ENCODE measurements around the gene C9orf72. TPM values are rescaled to one million over a fixed set of nuclear protein-coding genes. Genes with fewer than 3 reads are reported as not detected.

The C9orf72 gene
- total and polyA plus RNA-seq, 3 experiments from 2014 or later = 3.9 to 6.3 (median 5.5) TPM

- CTCF ChIA-PET = interaction anchor here (2.2 kb wide), 1 partner anchor 12 kb away, joined by 7 read pairs; the partner anchor contains the start of gene MOB3B
- DNase-seq = no peak
- POLR2A ChIA-PET = no interaction called here
- H3K4me1 Mint-ChIP-seq = no peaks in the 10 kb centered on the region
- H3K4me3 Mint-ChIP-seq = no peak overlapping the region
- Histone ChIP-seq H3K36me3 (ENCODE audit: insufficient read depth, low read length) (no peaks in the 10 kb centered on the region), H3K27ac (ENCODE audit: low read depth, low read length) (no peak overlapping the region), H3K4me3 (ENCODE audit: low read length) (no peak overlapping the region), H3K27me3 (ENCODE audit: insufficient read depth, low read length, poor library complexity, severe bottlenecking) (no peaks in the 10 kb centered on the region), H3K4me1 (ENCODE audit: insufficient read depth, low read length) (no peaks in the 10 kb centered on the region), H3K9me3 (ENCODE audit: low read length) (no peaks in the 10 kb centered on the region)
- H3K9me3 Mint-ChIP-seq = no peaks in the 10 kb centered on the region
- H3K27me3 Mint-ChIP-seq = no peaks in the 10 kb centered on the region
- no peak overlapping the region for H3K27ac Mint-ChIP-seq
- H3K36me3 Mint-ChIP-seq = peaks cover 10 to 33% (median 15%) of the 10 kb centered on the region in 3 donors
These were observed 31.5 kb downstream of the C9orf72 start for GRCh38 chr9:27541740-27542139.

GRCh38 chr9:27540502-27540901 is 32.8 kb downstream of the C9orf72 start:
- H3K36me3 ChIP-seq (ENCODE audit: insufficient read depth, low read length) = no peaks in the 10 kb centered on the region
- no peaks in the 10 kb centered on the region for H3K27me3 ChIP-seq (ENCODE audit: insufficient read depth, low read length, poor library complexity, severe bottlenecking)
- CTCF ChIA-PET = interaction anchor here (2.5 kb wide), 1 partner anchor 10 kb away, joined by 12 read pairs; the partner anchor contains the start of gene MOB3B
- Mint-ChIP-seq H3K4me3 (no peak overlapping the region), H3K36me3 (peaks cover 10 to 35% (median 17%) of the 10 kb centered on the region in 3 donors), H3K27me3 (no peaks in the 10 kb centered on the region), H3K4me1 (no peaks in the 10 kb centered on the region), H3K9me3 (no peaks in the 10 kb centered on the region), H3K27ac (no peak overlapping the region)
- H3K9me3 ChIP-seq (ENCODE audit: low read length) = no peaks in the 10 kb centered on the region
- POLR2A ChIA-PET = no interaction called here
- no peaks in the 10 kb centered on the region for H3K4me1 ChIP-seq (ENCODE audit: insufficient read depth, low read length)
- no peak overlapping the region for H3K4me3 ChIP-seq (ENCODE audit: low read length)
- no peak for DNase-seq
- no peak overlapping the region for H3K27ac ChIP-seq (ENCODE audit: low read depth, low read length)

- Histone ChIP-seq H3K4me3 (ENCODE audit: low read length) (no peak overlapping the region), H3K9me3 (ENCODE audit: low read length) (no peaks in the 10 kb centered on the region), H3K4me1 (ENCODE audit: insufficient read depth, low read length) (no peaks in the 10 kb centered on the region), H3K27ac (ENCODE audit: low read depth, low read length) (no peak overlapping the region), H3K27me3 (ENCODE audit: insufficient read depth, low read length, poor library complexity, severe bottlenecking) (no peaks in the 10 kb centered on the region), H3K36me3 (ENCODE audit: insufficient read depth, low read length) (no peaks in the 10 kb centered on the region)
- Mint-ChIP-seq H3K27ac (no peak overlapping the region), H3K4me1 (no peaks in the 10 kb centered on the region), H3K9me3 (no peaks in the 10 kb centered on the region), H3K27me3 (no peaks in the 10 kb centered on the region), H3K36me3 (peaks cover 10 to 30% (median 16%) of the 10 kb centered on the region in 3 donors), H3K4me3 (no peak overlapping the region)
- POLR2A ChIA-PET = no interaction called here
- CTCF ChIA-PET = interaction anchor here (2.5 kb wide), 1 partner anchor 10 kb away, joined by 12 read pairs; the partner anchor contains the start of gene MOB3B
- no peak for DNase-seq
These were observed 33.5 kb downstream of the C9orf72 start for GRCh38 chr9:27539479-27540441.

- Mint-ChIP-seq H3K4me3 (no peak overlapping the region), H3K27ac (no peak overlapping the region), H3K9me3 (no peaks in the 10 kb centered on the region), H3K4me1 (no peaks in the 10 kb centered on the region), H3K36me3 (peaks cover 3 to 26% (median 13%) of the 10 kb centered on the region in 3 donors), H3K27me3 (no peaks in the 10 kb centered on the region)
- ChIA-PET CTCF (interaction anchor here (2.5 kb wide), 1 partner anchor 9 kb away, joined by 12 read pairs; the partner anchor contains the start of gene MOB3B), POLR2A (no interaction called here)
- H3K9me3 ChIP-seq (ENCODE audit: low read length) = no peaks in the 10 kb centered on the region
- H3K27me3 ChIP-seq (ENCODE audit: insufficient read depth, low read length, poor library complexity, severe bottlenecking) = no peaks in the 10 kb centered on the region
- H3K4me1 ChIP-seq (ENCODE audit: insufficient read depth, low read length) = no peaks in the 10 kb centered on the region
- no peak overlapping the region for H3K4me3 ChIP-seq (ENCODE audit: low read length)
- H3K36me3 ChIP-seq (ENCODE audit: insufficient read depth, low read length) = no peaks in the 10 kb centered on the region
- no peak for DNase-seq
- H3K27ac ChIP-seq (ENCODE audit: low read depth, low read length) = no peak overlapping the region
These were observed 34.6 kb downstream of the C9orf72 start for GRCh38 chr9:27538647-27539046.

- H3K27me3 ChIP-seq (ENCODE audit: insufficient read depth, low read length, poor library complexity, severe bottlenecking) = no peaks in the 10 kb centered on the region
- Mint-ChIP-seq H3K36me3 (peaks cover 0 to 19% (median 13%) of the 10 kb centered on the region in 3 donors), H3K4me3 (no peak overlapping the region), H3K4me1 (no peaks in the 10 kb centered on the region), H3K9me3 (no peaks in the 10 kb centered on the region), H3K27me3 (no peaks in the 10 kb centered on the region), H3K27ac (no peak overlapping the region)
- H3K9me3 ChIP-seq (ENCODE audit: low read length) = no peaks in the 10 kb centered on the region
- no peaks in the 10 kb centered on the region for H3K4me1 ChIP-seq (ENCODE audit: insufficient read depth, low read length)
- ChIA-PET POLR2A (no interaction called here), CTCF (no interaction called here)
- H3K4me3 ChIP-seq (ENCODE audit: low read length) = no peak overlapping the region
- no peak for DNase-seq
- H3K36me3 ChIP-seq (ENCODE audit: insufficient read depth, low read length) = no peaks in the 10 kb centered on the region
- no peak overlapping the region for H3K27ac ChIP-seq (ENCODE audit: low read depth, low read length)
These were observed 35.5 kb downstream of the C9orf72 start for GRCh38 chr9:27537756-27538155.

- CTCF ChIA-PET = no interaction called here
- Mint-ChIP-seq H3K27me3 (no peaks in the 10 kb centered on the region), H3K36me3 (peaks cover 0 to 13% (median 11%) of the 10 kb centered on the region in 3 donors), H3K4me1 (no peaks in the 10 kb centered on the region), H3K4me3 (no peak overlapping the region), H3K27ac (no peak overlapping the region), H3K9me3 (no peaks in the 10 kb centered on the region)
- POLR2A ChIA-PET = no interaction called here
- H3K4me1 ChIP-seq (ENCODE audit: insufficient read depth, low read length) = no peaks in the 10 kb centered on the region
- H3K27ac ChIP-seq (ENCODE audit: low read depth, low read length) = no peak overlapping the region
- H3K36me3 ChIP-seq (ENCODE audit: insufficient read depth, low read length) = no peaks in the 10 kb centered on the region
- H3K4me3 ChIP-seq (ENCODE audit: low read length) = no peak overlapping the region
- no peak for DNase-seq
- H3K27me3 ChIP-seq (ENCODE audit: insufficient read depth, low read length, poor library complexity, severe bottlenecking) = no peaks in the 10 kb centered on the region
- no peaks in the 10 kb centered on the region for H3K9me3 ChIP-seq (ENCODE audit: low read length)
These were observed 36.2 kb downstream of the C9orf72 start for GRCh38 chr9:27537027-27537435.

GRCh38 chr9:27536168-27536567 is 37.1 kb downstream of the C9orf72 start:
- Histone ChIP-seq H3K27me3 (ENCODE audit: insufficient read depth, low read length, poor library complexity, severe bottlenecking) (no peaks in the 10 kb centered on the region), H3K36me3 (ENCODE audit: insufficient read depth, low read length) (no peaks in the 10 kb centered on the region), H3K4me1 (ENCODE audit: insufficient read depth, low read length) (no peaks in the 10 kb centered on the region), H3K27ac (ENCODE audit: low read depth, low read length) (no peak overlapping the region), H3K4me3 (ENCODE audit: low read length) (no peak overlapping the region), H3K9me3 (ENCODE audit: low read length) (no peaks in the 10 kb centered on the region)
- ChIA-PET CTCF (no interaction called here), POLR2A (no interaction called here)
- peaks cover 0 to 11% (median 8%) of the 10 kb centered on the region in 3 donors for H3K36me3 Mint-ChIP-seq
- no peak for DNase-seq
- H3K9me3 Mint-ChIP-seq = no peaks in the 10 kb centered on the region
- no peak overlapping the region for H3K27ac Mint-ChIP-seq
- H3K27me3 Mint-ChIP-seq = no peaks in the 10 kb centered on the region
- H3K4me1 Mint-ChIP-seq = no peaks in the 10 kb centered on the region
- no peak overlapping the region for H3K4me3 Mint-ChIP-seq

- Histone ChIP-seq H3K27ac (ENCODE audit: low read depth, low read length) (no peak overlapping the region), H3K4me3 (ENCODE audit: low read length) (no peak overlapping the region), H3K9me3 (ENCODE audit: low read length) (no peaks in the 10 kb centered on the region), H3K4me1 (ENCODE audit: insufficient read depth, low read length) (no peaks in the 10 kb centered on the region), H3K27me3 (ENCODE audit: insufficient read depth, low read length, poor library complexity, severe bottlenecking) (no peaks in the 10 kb centered on the region), H3K36me3 (ENCODE audit: insufficient read depth, low read length) (no peaks in the 10 kb centered on the region)
- Mint-ChIP-seq H3K27me3 (no peaks in the 10 kb centered on the region), H3K36me3 (peaks cover 0 to 8% (median 8%) of the 10 kb centered on the region in 3 donors), H3K4me1 (no peaks in the 10 kb centered on the region), H3K4me3 (no peak overlapping the region), H3K27ac (no peak overlapping the region), H3K9me3 (no peaks in the 10 kb centered on the region)
- CTCF ChIA-PET = no interaction called here
- no peak for DNase-seq
- POLR2A ChIA-PET = no interaction called here
These were observed 37.6 kb downstream of the C9orf72 start for GRCh38 chr9:27535701-27536118.
